ENCODE measurements around the gene WDR19. TPM values are rescaled to one million over a fixed set of nuclear protein-coding genes. Genes with fewer than 3 reads are reported as not detected.

WDR19 gene
- total and polyA plus RNA-seq, 2 donors (not counting 3 experiments of a cell fraction or from before 2014, with no cell fraction given) = 27.1 to 28.2 TPM

GRCh38 chr4:39232100-39232499 is 49.8 kb downstream of the WDR19 start:
- Histone ChIP-seq H3K27ac (ENCODE audit: insufficient read depth, low read depth, low read length) (no peak overlapping the region), H3K9me1 (replicated peaks; ENCODE audit: control insufficient read depth, extremely low read depth, insufficient read depth, low read length) (no peaks in the 10 kb centered on the region), H4K20me1 (replicated peaks; ENCODE audit: control insufficient read depth, extremely low read depth, insufficient read depth, low read length) (no peaks in the 10 kb centered on the region), H3K9ac (replicated peaks; ENCODE audit: extremely low read depth, insufficient read depth, low read length) (no peak overlapping the region), H3K36me3 (ENCODE audit: control insufficient read depth in 2 of 2, extremely low read depth in 1 of 2, insufficient read depth in 2 of 2, low read length in 2 of 2) (peaks cover 0 to 2% of the 10 kb centered on the region in 2 experiments), H3K79me2 (ENCODE audit: control insufficient read depth, insufficient read depth, low read length) (no peaks in the 10 kb centered on the region), H3K27me3 (ENCODE audit: control insufficient read depth in 2 of 2, insufficient read depth in 2 of 2, low read length in 2 of 2) (no peaks in the 10 kb centered on the region), H3K4me3 (replicated peaks in 1 of 3; ENCODE audit: insufficient read depth in 1 of 3, low read depth in 1 of 3, low read length in 3 of 3) (no peak overlapping the region), H3K9me3 (replicated peaks; ENCODE audit: control insufficient read depth, insufficient read depth, low read length) (no peaks in the 10 kb centered on the region), H2AFZ (ENCODE audit: low read depth, low read length) (no peak overlapping the region), H3K4me2 (ENCODE audit: insufficient read depth, low read length) (no peak overlapping the region), H3K4me1 (ENCODE audit: control insufficient read depth, extremely low read depth, insufficient read depth, low read length) (no peaks in the 10 kb centered on the region)
- intact Hi-C loops (cut with micrococcal nuclease) = no loop called here
- dilution Hi-C loops (cut with MboI; ENCODE audit: extremely low pct_ligation_motif_present, low sequenced_read_pairs) = no loop called here
- DNase-seq (ENCODE audit: low read depth, low spot score) (no peak), FAIRE-seq (no peak)
- POLR2A ChIA-PET = interaction anchor here (0.7 kb wide), 1 partner anchor 670 kb away, joined by 4 read pairs; no protein-coding TSS in a partner anchor
- no peak for TF ChIP-seq CTCF (IDR thresholded peaks at IDR 0.05; ENCODE audit: extremely low read depth in 1 of 2, insufficient read depth in 1 of 2, low read depth in 1 of 2, low read length in 2 of 2)
- no peak for TF ChIP-seq FOS (IDR thresholded peaks at IDR 0.05; ENCODE audit: borderline replicate concordance, insufficient read depth, low read length)
- no peak for TF ChIP-seq MYC (IDR thresholded peaks at IDR 0.05; ENCODE audit: low read depth, low read length)
- TF ChIP-seq POLR2A (IDR thresholded peaks at IDR 0.05; ENCODE audit: low read depth, low read length) = no peak
- no peak for TF ChIP-seq EZH2 (IDR thresholded peaks at IDR 0.05; ENCODE audit: borderline replicate concordance, low read depth, low read length, severe bottlenecking)
- TF ChIP-seq JUN (IDR thresholded peaks at IDR 0.05; ENCODE audit: borderline replicate concordance, insufficient read depth, insufficient read length, low read depth) = no peak
- no peak for TF ChIP-seq MAX (IDR thresholded peaks at IDR 0.05; ENCODE audit: insufficient read depth, insufficient read length)
- TF ChIP-seq POLR2AphosphoS5 (IDR thresholded peaks at IDR 0.05; ENCODE audit: insufficient read depth, low read depth, low read length) = no peak
- TF ChIP-seq GATA2 (IDR thresholded peaks at IDR 0.05; ENCODE audit: insufficient read depth, insufficient read length, low read depth, low read length) = no peak
- CTCF ChIA-PET = no interaction called here
- no TSS peak for BruUV-seq (replicated peaks)

All from endothelial cell of umbilical vein (primary cell).